Measurements from ENCODE around the gene ITGB1BP1.

Gene ITGB1BP1

DNA sequence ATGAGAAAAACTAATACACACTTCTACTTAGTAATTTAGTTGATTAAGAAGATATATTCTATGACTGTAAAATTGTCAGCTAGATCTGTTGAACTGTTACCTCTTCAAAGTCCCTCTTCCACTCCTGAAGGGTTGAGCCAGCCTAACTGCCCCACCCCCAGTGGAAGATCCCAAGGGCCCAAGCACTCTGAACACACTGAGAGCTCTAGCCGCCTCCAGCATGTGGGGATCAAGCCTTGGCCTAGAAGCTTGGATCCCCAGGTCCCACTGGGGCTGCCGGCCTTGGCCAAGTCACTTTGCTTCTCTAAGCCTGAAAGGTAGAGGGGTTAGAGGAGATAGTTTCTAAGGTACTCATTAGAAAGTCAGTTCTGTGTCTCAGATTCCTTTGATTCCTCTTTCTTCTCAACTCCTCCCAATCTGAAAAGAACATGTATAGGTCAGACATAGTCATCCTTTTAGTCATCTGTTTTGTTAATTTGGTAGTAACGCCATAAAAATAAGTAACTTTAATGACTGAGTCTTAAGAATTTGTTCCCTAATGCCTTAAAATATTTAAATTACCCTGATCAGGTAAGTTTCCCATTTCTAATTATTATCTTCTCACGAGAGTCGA is 5.7 kb upstream of the ITGB1BP1 start:
- no peak for DNase-seq (ENCODE audit: extremely low read depth in 1 of 2, low read depth in 1 of 2)

DNA sequence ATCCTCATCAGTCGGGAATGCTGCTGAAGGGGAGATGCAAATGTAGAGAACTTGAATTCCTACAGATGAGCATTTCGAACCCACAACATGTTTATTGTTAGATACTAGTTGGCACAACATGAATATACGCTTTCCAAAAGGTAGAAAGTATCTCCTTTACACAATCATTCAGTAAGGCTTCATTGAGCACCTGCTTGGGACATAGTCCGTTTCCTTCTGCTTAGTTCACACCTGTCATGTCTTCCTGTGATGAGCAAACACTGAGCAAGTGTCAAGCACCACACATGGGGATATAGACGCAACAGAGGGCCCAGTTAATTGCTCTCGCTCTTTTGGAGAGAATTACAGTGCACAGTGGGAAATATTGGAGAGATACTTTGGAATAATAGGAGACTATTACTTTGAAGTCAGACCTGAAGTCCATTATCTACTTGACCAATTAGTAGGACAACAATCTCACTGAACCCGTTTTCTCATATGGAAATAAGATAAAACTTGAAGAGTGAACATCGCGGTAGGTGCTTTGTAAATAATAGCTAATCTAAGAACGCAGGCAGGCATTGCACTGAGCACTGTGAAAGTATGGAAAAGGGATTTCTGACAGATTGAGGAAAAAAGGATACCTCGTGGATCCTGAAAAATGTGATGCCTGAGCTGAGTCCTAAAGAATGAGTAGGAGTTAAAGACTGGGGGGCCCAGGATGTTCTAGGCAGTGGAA is 1.3 kb upstream of the ITGB1BP1 start:
- no peak for DNase-seq (ENCODE audit: extremely low read depth in 1 of 2, low read depth in 1 of 2)

DNA sequence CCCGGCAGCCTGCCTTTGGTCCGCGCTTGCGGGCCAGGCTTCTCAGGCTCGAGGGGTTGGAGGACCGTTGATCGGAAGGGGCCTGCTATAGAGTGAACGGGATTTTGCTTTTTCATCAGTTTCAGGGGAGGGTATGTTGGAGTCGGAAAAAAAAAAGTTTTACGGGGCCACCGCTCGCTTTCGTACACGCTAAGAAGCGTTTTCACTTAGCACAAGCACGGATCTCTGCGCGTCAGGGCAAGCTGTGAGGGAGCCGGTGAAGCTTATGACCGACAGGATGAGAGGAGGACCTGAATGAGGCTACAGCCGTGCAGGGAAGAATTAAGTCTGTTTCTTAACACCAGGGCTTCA is 569 bp upstream of the ITGB1BP1 start:
- DNase-seq (ENCODE audit: extremely low read depth in 1 of 2, low read depth in 1 of 2) = no peak

DNA sequence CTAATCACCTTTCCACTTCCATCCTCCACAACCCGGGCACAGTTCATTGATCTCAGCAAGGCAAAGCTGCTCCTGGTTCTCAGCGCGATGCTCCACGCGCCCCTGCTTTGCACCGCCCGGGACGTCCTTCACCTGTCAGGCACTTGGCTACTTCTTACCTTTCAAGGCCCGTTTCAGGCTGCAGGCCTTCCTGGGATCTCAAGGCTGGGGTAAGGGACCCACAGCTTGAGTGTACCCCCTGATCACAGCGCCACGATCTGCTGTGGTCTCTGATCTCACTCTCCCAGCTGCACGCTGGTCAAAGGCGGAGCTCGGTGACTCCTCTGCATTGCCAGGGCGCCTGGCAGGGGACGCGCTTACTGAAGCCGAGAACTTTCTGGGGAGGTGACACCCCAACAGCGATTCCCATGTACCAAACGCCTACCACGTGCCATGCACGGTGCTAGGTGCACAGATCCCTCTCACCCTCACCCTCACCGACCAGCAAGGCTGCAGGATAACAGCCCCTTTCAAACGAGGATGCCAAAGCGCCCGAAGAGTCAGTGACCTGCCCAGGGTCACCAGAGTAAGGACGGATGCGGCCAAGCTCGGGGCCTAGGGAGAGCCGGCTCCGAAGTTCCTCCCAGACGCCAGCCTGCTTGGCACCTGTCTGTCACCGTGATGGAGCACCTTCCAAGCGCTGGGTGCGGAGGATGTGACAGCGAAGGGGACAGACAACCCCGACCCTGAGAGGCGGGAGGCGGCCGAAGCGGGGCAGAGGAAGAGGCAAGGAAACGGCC is 818 bp downstream of the ITGB1BP1 start:
- peak; percentile 13 to 25 for DNase-seq (ENCODE audit: extremely low read depth in 1 of 2, low read depth in 1 of 2)

DNA sequence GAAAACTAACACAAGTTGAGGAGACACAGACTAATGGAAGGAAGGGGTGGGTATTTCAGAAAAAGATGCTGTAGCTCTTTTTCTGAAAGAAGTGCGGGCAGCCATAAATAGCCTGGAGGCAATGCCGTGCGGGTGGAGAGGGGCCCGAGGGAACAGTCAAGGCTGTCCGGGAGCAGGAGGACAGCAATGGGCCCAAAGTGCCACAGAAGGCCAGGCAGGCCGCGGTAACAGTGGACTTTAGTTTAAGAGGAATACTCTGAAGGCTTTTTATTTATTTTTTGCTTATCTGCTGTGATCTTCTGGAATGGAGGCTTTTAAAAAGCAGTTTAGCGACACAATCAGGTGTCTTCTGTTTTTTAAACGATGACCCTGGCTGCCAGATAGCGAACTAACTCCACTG is 2.8 kb downstream of the ITGB1BP1 start:
- DNase-seq (ENCODE audit: extremely low read depth in 1 of 2, low read depth in 1 of 2) = no peak

DNA sequence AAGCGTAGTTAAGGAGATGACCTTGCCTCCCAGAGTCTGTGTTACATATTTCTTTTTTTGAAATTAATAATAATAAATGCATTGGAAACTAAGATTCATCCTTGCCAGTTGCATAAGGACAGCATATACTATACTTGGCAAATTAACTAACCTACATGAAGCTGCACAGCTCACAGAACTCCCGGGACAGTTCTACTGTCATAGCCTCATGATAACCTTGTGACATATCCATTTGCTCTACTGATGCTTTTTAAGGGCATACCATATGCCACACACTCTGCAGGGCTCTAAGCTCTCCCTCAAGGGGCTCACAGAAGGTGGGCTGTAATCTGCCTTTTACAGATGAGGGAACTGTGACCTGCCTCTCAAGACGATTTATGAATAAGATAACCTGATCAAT is 3.8 kb downstream of the ITGB1BP1 start:
- DNase-seq (ENCODE audit: extremely low read depth in 1 of 2, low read depth in 1 of 2) = no peak

DNA sequence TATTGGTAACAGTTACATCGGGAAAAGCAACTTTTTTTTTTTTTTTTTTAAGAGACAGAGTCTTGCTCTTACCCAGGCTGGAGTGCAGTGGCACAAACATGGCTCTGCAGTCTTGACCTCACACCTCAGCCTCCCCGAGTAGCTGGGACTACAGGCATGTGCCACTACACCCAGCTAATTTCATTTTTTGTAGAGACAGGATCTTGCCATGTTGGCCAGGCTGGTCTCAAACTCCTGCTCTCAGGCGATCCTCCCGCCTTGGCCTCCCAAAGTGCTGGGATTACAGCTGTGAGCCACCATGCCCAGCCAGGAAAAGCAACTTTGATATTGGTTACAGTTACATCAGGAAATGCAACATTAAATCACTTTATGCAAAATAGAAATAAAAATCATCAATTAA is 4.6 kb downstream of the ITGB1BP1 start:
- no peak for DNase-seq (ENCODE audit: extremely low read depth in 1 of 2, low read depth in 1 of 2)

DNA sequence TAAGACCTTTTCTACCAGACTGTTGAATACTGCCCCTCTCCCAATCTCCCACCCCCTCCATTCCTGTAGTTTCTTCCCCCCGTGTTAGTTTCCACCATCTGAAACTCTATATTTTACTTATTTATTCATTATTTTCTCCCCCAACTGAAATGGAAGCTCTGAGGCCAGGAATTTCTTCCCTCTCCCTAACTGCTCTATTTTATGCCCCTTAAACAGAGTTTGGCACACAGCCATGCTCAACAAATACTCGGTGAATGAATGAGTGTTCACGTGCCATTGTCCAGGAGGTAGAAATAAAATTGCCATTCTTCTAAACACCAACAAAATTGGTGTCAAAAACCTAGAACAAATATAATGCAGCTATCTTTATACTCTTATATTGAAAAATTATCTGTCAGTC is 5.6 kb downstream of the ITGB1BP1 start:
- no peak for DNase-seq (ENCODE audit: extremely low read depth in 1 of 2, low read depth in 1 of 2)

DNA sequence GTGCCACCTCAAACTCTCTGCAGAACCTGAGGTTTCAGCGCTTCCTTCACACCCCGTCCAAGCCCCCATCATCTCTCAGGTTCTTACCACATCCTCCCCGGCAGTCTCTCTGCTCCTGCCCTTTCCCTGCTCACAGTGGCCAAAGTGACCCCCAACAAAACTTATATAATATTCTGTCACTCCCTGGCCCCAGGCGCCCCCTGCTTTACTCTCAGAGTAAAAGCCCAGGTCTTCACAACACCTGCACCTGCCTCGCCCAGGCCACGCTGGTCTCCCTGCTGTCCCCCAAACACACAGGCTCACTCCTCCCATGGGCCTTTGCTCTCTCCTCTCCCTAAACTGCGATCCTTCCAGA is 6.4 kb downstream of the ITGB1BP1 start:
- DNase-seq (ENCODE audit: extremely low read depth in 1 of 2, low read depth in 1 of 2) = no peak

DNA sequence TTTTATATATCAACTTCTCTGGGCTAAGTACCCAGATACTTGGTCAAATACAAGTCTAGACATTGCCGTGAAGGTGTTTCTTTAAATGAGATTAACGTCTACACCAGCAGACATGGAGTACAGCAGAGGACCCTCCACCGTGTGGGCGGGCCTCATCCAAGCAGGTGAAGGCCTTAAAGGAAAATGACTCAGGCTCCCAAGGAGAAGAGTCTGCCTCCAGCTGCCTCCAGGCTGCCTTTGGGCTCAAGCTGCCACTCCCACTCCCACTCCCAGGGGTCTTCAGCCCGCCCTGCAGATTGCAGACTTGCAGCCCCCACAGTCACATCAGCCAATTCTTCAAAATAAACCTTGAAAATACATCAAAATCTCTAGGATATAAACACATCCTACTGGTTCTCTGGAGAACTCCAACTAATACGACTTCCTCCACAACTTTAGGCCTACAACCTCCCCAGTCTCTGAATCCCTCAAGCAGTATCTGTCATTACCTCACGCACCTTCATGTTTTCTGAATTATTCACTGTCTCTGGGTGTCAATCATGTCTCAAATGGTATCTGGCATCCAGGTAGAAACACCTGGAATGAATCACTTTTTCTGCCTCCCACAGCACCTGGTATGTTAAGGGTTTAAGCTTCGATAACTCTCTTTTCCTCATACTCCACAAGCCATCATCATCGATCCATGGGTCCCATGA is 6.9 kb downstream of the ITGB1BP1 start:
- no peak for DNase-seq (ENCODE audit: extremely low read depth in 1 of 2, low read depth in 1 of 2)

DNA sequence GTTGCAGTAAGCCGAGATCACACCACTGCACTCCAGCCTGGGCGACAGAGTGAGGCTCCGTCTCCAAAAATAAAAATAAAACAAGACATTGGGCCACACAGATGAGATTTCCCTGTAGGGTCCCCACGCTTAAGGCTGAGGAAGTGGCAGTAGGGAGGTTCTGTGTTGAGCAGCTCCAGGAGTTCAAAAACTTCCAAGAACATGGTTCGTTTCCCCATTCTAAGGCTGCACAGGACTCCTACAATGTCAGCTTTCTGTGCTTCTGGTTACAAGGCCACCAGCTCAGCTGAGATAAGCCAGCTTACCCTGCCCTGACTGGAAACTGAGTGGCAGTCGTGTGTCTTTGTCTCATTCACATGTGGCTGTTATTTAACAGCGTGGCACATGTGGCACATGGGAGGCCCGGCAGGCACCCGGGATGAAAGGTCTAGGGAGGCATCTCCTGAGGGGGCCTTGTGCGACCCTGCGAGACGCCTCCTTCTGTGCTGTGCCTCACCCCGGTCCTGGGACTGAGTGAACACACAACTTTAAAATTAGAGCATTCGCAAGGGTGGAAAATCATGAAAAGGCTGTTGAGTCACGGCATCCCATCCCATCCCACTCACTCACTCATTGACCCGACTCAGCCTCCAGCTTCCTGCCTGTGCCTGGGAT is 7.7 kb downstream of the ITGB1BP1 start:
- no peak for DNase-seq (ENCODE audit: extremely low read depth in 1 of 2, low read depth in 1 of 2)

DNA sequence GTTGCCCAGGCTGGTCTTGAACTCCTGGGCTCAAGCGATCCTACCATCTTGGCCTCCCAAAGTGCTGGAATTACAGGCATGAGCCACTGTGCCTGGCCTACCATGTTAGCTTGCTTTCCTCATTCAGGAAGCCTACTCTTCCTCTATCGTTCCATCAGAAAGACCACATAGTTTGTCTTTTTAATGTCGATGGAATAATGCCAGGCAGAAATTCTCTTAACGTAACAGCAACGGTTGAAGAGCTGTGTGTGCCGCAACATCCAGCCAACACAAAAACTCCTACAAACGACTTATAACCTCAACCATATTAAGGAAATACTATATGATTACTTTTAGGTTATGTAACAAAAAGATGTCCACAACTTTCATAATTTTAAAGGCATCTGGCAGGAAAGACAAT is 10.5 kb downstream of the ITGB1BP1 start:
- DNase-seq (ENCODE audit: extremely low read depth in 1 of 2, low read depth in 1 of 2) = no peak

DNA sequence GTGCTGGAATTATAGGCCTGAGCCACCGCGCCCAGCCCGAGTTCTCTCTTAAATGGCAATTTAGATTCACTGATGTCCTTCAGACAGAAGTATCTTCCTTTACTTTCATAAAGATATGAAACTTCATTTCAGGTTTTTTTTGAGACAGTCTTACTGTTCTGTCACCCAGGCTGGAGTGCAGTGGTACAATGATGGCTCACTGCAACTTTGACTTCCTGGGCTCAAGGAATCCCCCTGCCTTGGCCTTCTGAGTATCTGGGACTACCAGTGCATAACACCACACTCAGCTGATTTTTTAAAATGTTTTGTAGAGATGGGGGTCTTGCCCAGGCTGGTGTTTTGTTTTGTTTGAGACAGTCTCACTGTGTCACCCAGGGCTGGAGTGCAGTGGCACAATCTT is 13.2 kb downstream of the ITGB1BP1 start:
- no peak for DNase-seq (ENCODE audit: extremely low read depth in 1 of 2, low read depth in 1 of 2)

DNA sequence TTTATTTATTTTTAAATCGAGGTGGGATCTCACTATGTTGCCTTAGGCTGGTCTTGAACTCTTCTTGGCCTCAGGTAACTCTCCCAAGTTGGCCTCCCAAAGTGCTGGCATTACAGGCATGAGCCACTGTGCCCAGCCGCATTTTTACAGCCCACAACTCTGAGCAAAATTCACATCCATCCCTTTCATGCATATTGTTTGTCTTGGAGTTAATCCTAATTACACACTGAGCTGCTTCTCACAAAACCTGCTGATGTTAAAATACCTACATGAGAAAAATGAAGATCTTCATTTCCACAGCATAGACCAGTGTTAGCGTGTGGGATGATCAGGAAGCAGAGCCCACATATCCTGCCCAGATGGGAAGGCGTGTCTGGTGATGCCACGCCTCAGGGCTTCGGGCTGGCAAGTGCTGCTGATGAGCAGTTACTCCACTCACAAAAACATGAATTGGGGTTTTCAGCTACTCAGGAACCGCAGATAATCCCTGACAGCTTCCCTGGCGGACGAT is 14.6 kb downstream of the ITGB1BP1 start:
- no peak for DNase-seq (ENCODE audit: extremely low read depth in 1 of 2, low read depth in 1 of 2)

DNA sequence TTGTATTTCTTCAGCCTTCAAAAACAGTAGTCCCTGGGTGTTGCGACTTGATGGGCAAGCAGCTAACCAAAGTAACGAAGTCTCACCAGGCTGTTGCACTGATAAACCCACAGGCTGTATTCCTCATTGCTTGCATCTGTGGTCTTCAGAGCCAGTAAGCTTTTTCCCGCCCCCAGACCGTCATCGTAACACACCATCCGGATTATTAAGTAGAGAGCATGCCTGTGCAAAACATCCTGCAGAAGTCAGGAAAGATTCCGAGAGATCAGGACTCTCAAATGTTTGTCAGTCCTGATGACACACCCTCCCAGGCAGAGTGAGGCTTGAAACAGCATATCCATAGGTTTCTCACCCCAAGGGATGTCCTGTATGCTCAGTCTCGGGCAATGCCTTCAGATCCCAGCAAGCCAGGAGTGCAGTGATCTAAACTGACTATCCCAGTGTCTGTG is 15.9 kb downstream of the ITGB1BP1 start:
- DNase-seq (ENCODE audit: extremely low read depth in 1 of 2, low read depth in 1 of 2) = no peak

DNA sequence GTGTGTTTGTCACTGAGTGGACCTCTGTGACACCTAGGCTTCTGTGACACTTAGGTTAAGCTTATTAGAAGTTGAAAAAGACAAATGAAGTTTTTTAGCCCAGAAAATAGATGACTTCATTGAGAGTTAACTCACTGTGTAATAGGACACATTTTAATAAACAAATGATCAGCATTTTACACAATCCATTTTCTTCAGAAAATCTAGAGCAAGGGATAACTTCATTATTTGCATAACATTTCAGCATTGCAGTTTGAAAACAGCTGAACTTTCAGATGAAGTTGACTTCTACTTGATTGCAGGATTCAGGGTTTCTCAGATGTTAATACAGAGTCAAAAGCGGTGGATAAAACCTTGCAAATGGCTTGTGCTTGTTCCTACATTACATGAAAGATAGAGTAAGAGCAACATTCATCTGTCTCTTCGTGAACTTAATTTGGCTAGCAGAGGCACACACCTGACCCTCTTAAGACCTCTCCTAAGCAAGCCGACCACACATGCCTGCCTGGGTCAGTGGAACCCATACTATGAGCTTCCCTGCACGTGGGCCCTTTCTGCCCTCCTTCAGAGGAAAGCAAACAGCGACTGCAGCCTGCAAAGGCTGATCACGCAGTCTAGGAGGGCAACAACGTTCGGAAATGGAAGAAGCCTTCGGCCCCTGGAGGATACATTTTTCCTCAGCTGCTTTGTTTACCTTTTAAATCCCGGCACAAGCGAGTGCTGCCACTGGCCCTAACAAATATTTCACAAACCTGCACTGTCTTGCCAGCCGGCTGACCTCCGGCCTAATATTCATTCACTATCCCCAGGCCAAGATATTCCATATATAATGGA is 16.6 kb downstream of the ITGB1BP1 start:
- DNase-seq (ENCODE audit: extremely low read depth in 1 of 2, low read depth in 1 of 2) = no peak

DNA sequence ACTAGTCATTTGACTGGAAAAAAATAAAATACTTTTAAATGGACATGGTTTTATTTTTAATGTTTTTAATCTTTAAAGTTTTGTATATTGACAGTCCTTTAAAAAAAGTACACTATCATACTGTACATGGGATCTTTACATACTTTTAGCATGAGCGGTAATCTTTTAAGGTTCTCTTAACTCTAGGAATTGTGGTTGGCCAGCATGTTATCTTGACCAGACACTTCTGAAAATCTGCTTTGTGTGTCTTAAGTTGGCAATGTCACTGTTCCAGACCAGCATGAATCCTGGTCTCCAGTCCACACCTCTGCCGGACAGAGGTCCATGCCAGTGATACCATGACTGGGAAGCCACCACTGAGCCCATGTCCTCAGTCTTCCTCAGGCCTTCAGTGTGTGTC is 17.7 kb downstream of the ITGB1BP1 start:
- DNase-seq (ENCODE audit: extremely low read depth in 1 of 2, low read depth in 1 of 2) = no peak

DNA sequence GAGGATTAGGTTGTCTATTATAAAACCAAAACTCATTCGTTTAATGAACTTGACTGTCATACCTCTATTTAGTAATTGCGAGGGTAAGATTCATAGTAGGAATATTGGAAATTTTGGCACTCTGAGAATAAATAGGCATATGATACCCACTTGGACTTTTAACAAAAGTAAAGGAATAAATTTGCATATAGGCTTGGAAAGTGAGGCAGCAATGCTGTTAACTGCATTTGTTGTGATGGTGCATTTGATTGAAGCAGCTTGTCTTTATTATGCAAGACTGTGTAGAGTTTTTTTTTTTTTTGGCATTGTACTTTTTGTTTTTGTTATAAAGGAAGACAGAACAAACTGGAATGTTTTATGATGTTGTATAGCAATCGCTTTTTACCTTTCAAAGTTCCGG is 18.9 kb downstream of the ITGB1BP1 start:
- DNase-seq (ENCODE audit: extremely low read depth in 1 of 2, low read depth in 1 of 2) = no peak

DNA sequence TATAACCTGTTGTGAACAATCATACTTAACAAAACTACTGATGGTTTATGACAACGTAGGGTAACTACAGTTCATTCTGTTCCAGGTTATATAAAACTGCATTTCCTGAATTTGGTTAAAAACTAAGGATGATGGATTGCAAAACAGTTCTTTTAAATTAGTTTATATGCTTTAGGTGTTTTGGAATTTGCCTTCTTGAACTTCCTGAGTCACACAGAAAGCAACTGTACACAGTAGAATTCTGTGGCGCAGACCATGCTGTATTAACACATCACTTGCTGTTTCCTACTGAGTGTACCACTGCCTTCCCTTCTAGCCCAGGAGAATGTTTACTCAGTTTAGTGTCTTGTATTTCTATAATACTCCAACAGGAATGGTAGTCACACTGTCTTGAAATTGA is 19.4 kb downstream of the ITGB1BP1 start:
- no peak for DNase-seq (ENCODE audit: extremely low read depth in 1 of 2, low read depth in 1 of 2)
